Keratinocyte (primary cell): Measurements from ENCODE around the gene CDH18. TPM values are rescaled to one million over a fixed set of nuclear protein-coding genes. Genes with fewer than 3 reads are reported as not detected.
A peak's percentile ranks its signal among the peaks of the same experiment; 100 is the strongest.

Source experiments
- DNase-seq: peaks from one replicate; pipeline ENCODE4 v3.0.0-alpha.2; 2011; ENCODE audit warnings: low read depth, missing footprints, low spot score
- FAIRE-seq: peaks from 2 replicates; lab custom pipeline; 2011; peaks lifted over from hg19 to GRCh38; lab: Jason Lieb, UNC
- H2AFZ ChIP-seq: 2 replicates; pipeline ENCODE4 v1.6.0; 2012; ENCODE audit warnings: low read length, control low read depth, inconsistent platforms; ENCODE audit not compliant: control insufficient read depth
- H3K27ac ChIP-seq: 2 replicates; pipeline ENCODE4 v1.5.1; 2011; ENCODE audit warnings: low read length; ENCODE audit not compliant: control insufficient read depth, insufficient read depth
- H3K27me3 ChIP-seq: 3 replicates; pipeline ENCODE4 v1.6.0; 2011; ENCODE audit warnings: low read length; ENCODE audit not compliant: control insufficient read depth, insufficient read depth; ENCODE audit errors: extremely low read depth
- H3K36me3 ChIP-seq, 2 experiments: 2 replicates in 1 of 2; 3 replicates in 1 of 2; pipeline ENCODE4 v1.5.1; 2011; ENCODE audit warnings: low read length in 2 of 2, mild to moderate bottlenecking in 1 of 2; ENCODE audit not compliant: control insufficient read depth in 2 of 2, insufficient read depth in 2 of 2; ENCODE audit errors: extremely low read depth in 1 of 2
- H3K4me1 ChIP-seq: 3 replicates; pipeline ENCODE4 v1.5.1; 2011; ENCODE audit warnings: low read length; ENCODE audit not compliant: control insufficient read depth, insufficient read depth; ENCODE audit errors: extremely low read depth
- H3K4me2 ChIP-seq: 3 replicates; pipeline ENCODE4 v1.6.0; 2011; ENCODE audit warnings: low read depth, low read length; ENCODE audit not compliant: control insufficient read depth, insufficient read depth; ENCODE audit errors: extremely low read depth
- H3K4me3 ChIP-seq, 3 experiments: fragments of 200-600 bp in 1 of 3; sonication (generic) in 1 of 3; 2 replicates in 2 of 3; 3 replicates in 1 of 3; pipeline ENCODE4 v1.5.1; 2011 to 2016; ENCODE audit warnings: low read length in 3 of 3, mild to moderate bottlenecking in 3 of 3, control low read depth in 2 of 3, inconsistent platforms in 1 of 3, low read depth in 1 of 3, mixed read lengths in 1 of 3, mixed run types in 1 of 3, moderate library complexity in 1 of 3; ENCODE audit not compliant: control insufficient read depth in 2 of 3, insufficient read depth in 2 of 3; ENCODE audit errors: extremely low read depth in 1 of 3
- H3K79me2 ChIP-seq: 2 replicates; pipeline ENCODE4 v1.6.0; 2012; ENCODE audit warnings: low read length; ENCODE audit not compliant: control insufficient read depth, insufficient read depth
- H3K9ac ChIP-seq: 3 replicates; pipeline ENCODE4 v1.6.0; 2011; ENCODE audit warnings: low read length; ENCODE audit not compliant: control insufficient read depth, insufficient read depth; ENCODE audit errors: extremely low read depth
- H3K9me1 ChIP-seq: 3 replicates; pipeline ENCODE4 v1.6.0; 2011; ENCODE audit warnings: low read length; ENCODE audit not compliant: control insufficient read depth, insufficient read depth; ENCODE audit errors: extremely low read depth
- H3K9me3 ChIP-seq: 2 replicates; pipeline ENCODE4 v1.5.1; 2012; ENCODE audit warnings: low read depth, low read length; ENCODE audit not compliant: control insufficient read depth
- H4K20me1 ChIP-seq: 3 replicates; pipeline ENCODE4 v1.6.0; 2011; ENCODE audit warnings: low read length; ENCODE audit not compliant: control insufficient read depth, insufficient read depth; ENCODE audit errors: extremely low read depth
- EZH2 ChIP-seq: IDR thresholded peaks from one replicate; pipeline ENCODE4 v1.6.1; 2012; ENCODE audit warnings: inconsistent platforms, mild to moderate bottlenecking, low read length, moderate library complexity
- dilution Hi-C: fragments of 300-500 bp; cut with MboI; formaldehyde crosslinking; loops from one replicate; pipeline ENCODE4 v1.7.0; 2020; ENCODE audit warnings: low sequenced_read_pairs; ENCODE audit not compliant: extremely low pct_ligation_motif_present
- polyA plus RNA-seq, 5 experiments: library from polyadenylated mRNA; depleted of rRNA in 3 of 5; stranded (reverse) in 3 of 5; stranded (forward) in 1 of 5; unstranded in 1 of 5; fragments of >200 nt; gene quantifications; 1 replicate in 1 of 5; 2 replicates in 3 of 5; 3 replicates in 1 of 5; pipeline versions ENCODE4 v1.2.1 to v1.2.3, GENCODE V29; 2011 to 2012; ENCODE audit warnings: missing spikeins in 2 of 5, low read depth in 1 of 5, low replicate concordance in 1 of 5
- TF ChIP-seq, protein P1 (sequence below), 3 experiments: IDR thresholded peaks in 1 of 3; conservative IDR thresholded peaks in 1 of 3; optimal IDR thresholded peaks in 1 of 3; 2 replicates in 2 of 3; 3 replicates in 1 of 3; pipeline versions ENCODE3 to v1.5.1; 2011; ENCODE audit warnings: low read length in 3 of 3, mild to moderate bottlenecking in 3 of 3, moderate library complexity in 2 of 3, control low read depth in 1 of 3, inconsistent platforms in 1 of 3; ENCODE audit not compliant: insufficient read depth in 2 of 3; ENCODE audit errors: extremely low read depth in 1 of 3

Gene CDH18
- polyA plus RNA-seq, 1 donor (not counting 4 experiments of a cell fraction or from before 2014, with no cell fraction given), result 0.41 TPM

DNA sequence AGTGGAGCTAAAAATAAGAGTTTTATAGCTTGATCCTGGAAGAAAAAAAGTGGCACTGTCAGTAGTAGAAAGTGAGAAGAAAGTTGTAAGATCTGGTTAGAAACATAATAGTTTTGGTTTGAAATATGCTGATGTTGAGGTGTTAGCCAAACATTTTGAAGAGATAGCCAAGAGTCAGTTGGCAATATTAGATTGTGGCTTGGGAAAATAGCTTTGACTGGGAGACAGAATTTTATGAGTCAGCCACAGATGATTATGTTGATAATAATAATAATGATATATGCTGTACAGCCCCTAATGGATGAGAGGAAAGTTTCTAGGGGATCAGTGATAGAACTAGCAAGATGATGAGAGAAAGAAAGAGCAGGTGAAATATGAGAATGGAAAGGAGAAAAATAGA lies 12.4 kb upstream of the CDH18 start:
- DNase-seq (no peak), FAIRE-seq (no peak)
- Histone ChIP-seq H2AFZ (no peak overlapping the region), H3K36me3 (no peaks in the 10 kb centered on the region), H3K27me3 (no peaks in the 10 kb centered on the region), H3K79me2 (no peaks in the 10 kb centered on the region), H3K9me1 (no peaks in the 10 kb centered on the region), H4K20me1 (no peaks in the 10 kb centered on the region), H3K4me3 (no peak overlapping the region), H3K4me2 (no peak overlapping the region), H3K27ac (no peak overlapping the region), H3K4me1 (no peaks in the 10 kb centered on the region), H3K9ac (no peak overlapping the region), H3K9me3 (no peaks in the 10 kb centered on the region)
- dilution Hi-C loops, result no loop called here
- no peak for TF ChIP-seq EZH2
- TF ChIP-seq, protein P1, sequence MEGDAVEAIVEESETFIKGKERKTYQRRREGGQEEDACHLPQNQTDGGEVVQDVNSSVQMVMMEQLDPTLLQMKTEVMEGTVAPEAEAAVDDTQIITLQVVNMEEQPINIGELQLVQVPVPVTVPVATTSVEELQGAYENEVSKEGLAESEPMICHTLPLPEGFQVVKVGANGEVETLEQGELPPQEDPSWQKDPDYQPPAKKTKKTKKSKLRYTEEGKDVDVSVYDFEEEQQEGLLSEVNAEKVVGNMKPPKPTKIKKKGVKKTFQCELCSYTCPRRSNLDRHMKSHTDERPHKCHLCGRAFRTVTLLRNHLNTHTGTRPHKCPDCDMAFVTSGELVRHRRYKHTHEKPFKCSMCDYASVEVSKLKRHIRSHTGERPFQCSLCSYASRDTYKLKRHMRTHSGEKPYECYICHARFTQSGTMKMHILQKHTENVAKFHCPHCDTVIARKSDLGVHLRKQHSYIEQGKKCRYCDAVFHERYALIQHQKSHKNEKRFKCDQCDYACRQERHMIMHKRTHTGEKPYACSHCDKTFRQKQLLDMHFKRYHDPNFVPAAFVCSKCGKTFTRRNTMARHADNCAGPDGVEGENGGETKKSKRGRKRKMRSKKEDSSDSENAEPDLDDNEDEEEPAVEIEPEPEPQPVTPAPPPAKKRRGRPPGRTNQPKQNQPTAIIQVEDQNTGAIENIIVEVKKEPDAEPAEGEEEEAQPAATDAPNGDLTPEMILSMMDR (optimal IDR thresholded peaks at IDR 0.05 in 1 of 3, IDR thresholded peaks at IDR 0.05 in 1 of 3, conservative IDR thresholded peaks at IDR 0.05 in 1 of 3; ENCODE audit: extremely low read depth in 1 of 3, insufficient read depth in 2 of 3, low read length in 3 of 3), result no peak

- dilution Hi-C loops, result no loop called here
- Histone ChIP-seq H3K36me3 (no peaks in the 10 kb centered on the region), H3K79me2 (no peaks in the 10 kb centered on the region), H3K4me3 (peak overlapping the region; percentile 23 to 80 (median 66)), H2AFZ (peak overlapping the region; percentile 79), H4K20me1 (no peaks in the 10 kb centered on the region), H3K9me3 (no peaks in the 10 kb centered on the region), H3K27ac (no peak overlapping the region), H3K9me1 (no peaks in the 10 kb centered on the region), H3K4me2 (peak overlapping the region; percentile 95), H3K27me3 (no peaks in the 10 kb centered on the region), H3K9ac (no peak overlapping the region), H3K4me1 (peaks cover 5% of the 10 kb centered on the region)
- no peak for TF ChIP-seq EZH2
- TF ChIP-seq, protein P1 (optimal IDR thresholded peaks at IDR 0.05 in 1 of 3, IDR thresholded peaks at IDR 0.05 in 1 of 3, conservative IDR thresholded peaks at IDR 0.05 in 1 of 3; ENCODE audit: extremely low read depth in 1 of 3, insufficient read depth in 2 of 3, low read length in 3 of 3), result no peak
- no peak for FAIRE-seq
- no peak for DNase-seq
These were observed 457 bp upstream of the CDH18 start for GRCh38 chr5:19988457-19988856.
